HEK293T (cell line): ENCODE results near the gene MYH10.
"Not testable (repeated sequence)": the region's sequence is repeated elsewhere in the genome, so short reads cannot be mapped to it uniquely, and the experiment has no call there.

Source experiments
- CTCF ChIA-PET: fragments of 350-600 bp; formaldehyde crosslinking; extraction: SDS; loops from one replicate; lab custom pipeline; 2021; ENCODE audit warnings: antibody characterized with exemption, inconsistent platforms; lab: Yijun Ruan, JAX
- POLR2A ChIA-PET: fragments of 350-600 bp; formaldehyde crosslinking; extraction: SDS; loops from one replicate; lab custom pipeline; 2020; ENCODE audit warnings: antibody characterized with exemption, inconsistent platforms; lab: Yijun Ruan, JAX
- DNase-seq: peaks from one replicate; pipeline ENCODE4 v3.0.0; 2012; ENCODE audit warnings: mixed read lengths; ENCODE audit errors: extremely low spot score
- ARNT ChIP-seq: fragments of 450-650 bp; IDR thresholded peaks from 2 replicates; pipeline ENCODE4 v1.6.1; 2017; ENCODE audit warnings: mild to moderate bottlenecking
- BHLHE40 ChIP-seq: fragments of 450-650 bp; IDR thresholded peaks from 2 replicates; pipeline ENCODE4 v1.6.1; 2016; ENCODE audit warnings: mild to moderate bottlenecking, moderate library complexity, borderline replicate concordance
- CTBP1 ChIP-seq: fragments of 450-650 bp; IDR thresholded peaks from 2 replicates; pipeline ENCODE4 v1.6.1; 2016; ENCODE audit warnings: borderline replicate concordance
- ELF4 ChIP-seq: fragments of 450-650 bp; IDR thresholded peaks from 2 replicates; pipeline ENCODE4 v1.6.1; 2017; ENCODE audit warnings: antibody characterized with exemption
- FOXA1 ChIP-seq: fragments of 450-650 bp; IDR thresholded peaks from 2 replicates; pipeline ENCODE4 v1.6.1; 2016; ENCODE audit warnings: mild to moderate bottlenecking
- FOXK2 ChIP-seq: fragments of 450-650 bp; IDR thresholded peaks from 2 replicates; pipeline ENCODE4 v1.6.1; 2016; ENCODE audit warnings: mild to moderate bottlenecking
- FOXM1 ChIP-seq: fragments of 450-650 bp; IDR thresholded peaks from 2 replicates; pipeline ENCODE4 v1.6.1; 2017; ENCODE audit warnings: mild to moderate bottlenecking, borderline replicate concordance
- HDGF ChIP-seq: fragments of 450-650 bp; IDR thresholded peaks from 2 replicates; pipeline ENCODE4 v1.6.1; 2017; ENCODE audit warnings: antibody characterized with exemption, borderline replicate concordance
- L3MBTL2 ChIP-seq: fragments of 450-650 bp; conservative IDR thresholded peaks from 2 replicates; pipeline ENCODE4 v1.6.1; 2016; ENCODE audit warnings: mild to moderate bottlenecking
- LEF1 ChIP-seq: fragments of 450-650 bp; IDR thresholded peaks from 2 replicates; pipeline ENCODE4 v1.6.1; 2017; ENCODE audit warnings: mild to moderate bottlenecking, borderline replicate concordance
- NFRKB ChIP-seq: fragments of 450-650 bp; IDR thresholded peaks from 2 replicates; pipeline ENCODE4 v1.6.1; 2016; ENCODE audit warnings: mild to moderate bottlenecking, moderate library complexity
- PKNOX1 ChIP-seq: fragments of 450-650 bp; IDR thresholded peaks from 2 replicates; pipeline ENCODE4 v1.6.1; 2016
- SP1 ChIP-seq: fragments of 450-650 bp; IDR thresholded peaks from 2 replicates; pipeline ENCODE4 v1.6.1; 2017
- SUZ12 ChIP-seq: fragments of 450-650 bp; IDR thresholded peaks from 2 replicates; pipeline ENCODE4 v1.6.1; 2016; ENCODE audit warnings: mild to moderate bottlenecking
- TARDBP ChIP-seq: fragments of 450-650 bp; IDR thresholded peaks from 2 replicates; pipeline ENCODE4 v1.6.1; 2016
- ZNF384 ChIP-seq: fragments of 450-650 bp; IDR thresholded peaks from 2 replicates; pipeline ENCODE4 v1.6.1; 2016

The MYH10 gene

DNA sequence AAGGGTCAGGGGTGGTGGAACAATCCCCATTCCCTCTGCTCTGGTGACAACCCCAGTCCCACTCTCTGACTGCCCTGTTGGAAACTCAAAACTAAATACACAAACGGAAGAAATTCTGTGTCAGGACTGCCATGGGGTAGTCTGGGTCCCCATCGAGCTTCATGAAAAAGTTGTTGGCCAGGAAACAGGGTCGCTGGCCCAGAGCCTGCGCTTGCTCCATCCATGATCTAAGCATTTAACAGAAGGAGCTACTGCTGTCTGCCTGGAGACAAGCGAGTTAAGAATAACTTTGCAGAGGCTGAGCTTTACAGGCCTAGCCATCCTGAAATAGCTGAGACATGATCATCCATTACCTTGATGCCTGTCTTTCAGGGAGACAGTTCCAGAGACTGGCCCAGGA, 32.4 kb upstream of the MYH10 start:
- POLR2A ChIA-PET, result interaction anchor here (1.7 kb wide), 1 partner anchor 32 kb away, joined by 6 read pairs; the partner anchor contains the start of gene MYH10
- CTCF ChIA-PET, result interaction anchor here (0.5 kb wide), 1 partner anchor 86 kb away, joined by 5 read pairs; no protein-coding TSS in a partner anchor
- DNase-seq, result no peak
- no peak for TF ChIP-seq FOXM1
- no peak for TF ChIP-seq BHLHE40
- TF ChIP-seq ARNT, result no peak
- no peak for TF ChIP-seq LEF1
- no peak for TF ChIP-seq SP1
- TF ChIP-seq HDGF, result no peak
- TF ChIP-seq FOXK2, result no peak
- no peak for TF ChIP-seq PKNOX1
- TF ChIP-seq NFRKB, result no peak
- no peak for TF ChIP-seq L3MBTL2
- no peak for TF ChIP-seq ELF4
- no peak for TF ChIP-seq ZNF384
- TF ChIP-seq CTBP1, result no peak
- TF ChIP-seq FOXA1, result no peak
- no peak for TF ChIP-seq TARDBP
- no peak for TF ChIP-seq SUZ12

GRCh38 chr17:8662076-8662831, 31.7 kb upstream of the MYH10 start:
- ChIA-PET POLR2A (interaction anchor here (1.7 kb wide), 1 partner anchor 32 kb away, joined by 6 read pairs; the partner anchor contains the start of gene MYH10), CTCF (interaction anchor here (0.6 kb wide), 1 partner anchor 72 kb away, joined by 3 read pairs; no protein-coding TSS in a partner anchor)
- TF ChIP-seq FOXM1 (no peak), SUZ12 (no peak), LEF1 (no peak), ARNT (no peak), FOXA1 (no peak), SP1 (no peak), NFRKB (no peak), ELF4 (no peak), BHLHE40 (no peak), FOXK2 (no peak), TARDBP (no peak), ZNF384 (no peak), L3MBTL2 (no peak), PKNOX1 (no peak)

GRCh38 chr17:8660709-8661108, 30.2 kb upstream of the MYH10 start:
- POLR2A ChIA-PET, CTCF ChIA-PET, DNase-seq: not testable (repeated sequence)

More at GRCh38 chr17:8662076-8662831, 31.7 kb upstream of the MYH10 start:
- no peak for DNase-seq

- TF ChIP-seq ARNT (no peak), LEF1 (no peak), FOXK2 (no peak), HDGF (no peak), BHLHE40 (no peak), CTBP1 (no peak), TARDBP (no peak), SP1 (no peak), FOXM1 (no peak), PKNOX1 (no peak), NFRKB (no peak), ZNF384 (no peak), ELF4 (no peak), L3MBTL2 (no peak), FOXA1 (no peak), SUZ12 (no peak)
- ChIA-PET CTCF (no interaction called here), POLR2A (no interaction called here)
- no peak for DNase-seq
These were observed 29.4 kb upstream of the MYH10 start for GRCh38 chr17:8659758-8660410.

DNA sequence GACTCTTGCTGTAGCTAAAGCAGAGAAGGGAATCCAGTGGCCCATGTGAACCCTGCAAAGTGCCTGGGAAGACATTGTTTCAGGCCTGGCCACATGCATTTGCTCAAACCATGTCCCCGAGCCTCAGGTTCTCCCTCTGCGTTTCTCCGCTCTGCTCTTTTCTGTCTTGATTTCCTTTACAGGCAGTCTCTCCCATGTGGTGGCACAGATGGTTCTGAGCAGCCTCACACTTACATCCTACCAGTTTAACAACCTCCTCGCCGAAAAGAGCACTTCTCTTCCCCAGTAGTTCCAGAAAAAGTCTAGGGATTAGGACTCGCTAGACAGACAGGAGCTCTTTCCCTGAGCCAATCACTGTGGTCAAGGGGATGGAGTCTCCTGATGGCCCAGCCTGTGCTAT, 28.3 kb upstream of the MYH10 start:
- ChIA-PET POLR2A (no interaction called here), CTCF (interaction anchor here (0.7 kb wide), 1 partner anchor 54 kb away, joined by 3 read pairs; no protein-coding TSS in a partner anchor)
- DNase-seq, result no peak
- TF ChIP-seq HDGF (no peak), SUZ12 (no peak), ZNF384 (no peak), NFRKB (no peak), FOXK2 (no peak)

DNA sequence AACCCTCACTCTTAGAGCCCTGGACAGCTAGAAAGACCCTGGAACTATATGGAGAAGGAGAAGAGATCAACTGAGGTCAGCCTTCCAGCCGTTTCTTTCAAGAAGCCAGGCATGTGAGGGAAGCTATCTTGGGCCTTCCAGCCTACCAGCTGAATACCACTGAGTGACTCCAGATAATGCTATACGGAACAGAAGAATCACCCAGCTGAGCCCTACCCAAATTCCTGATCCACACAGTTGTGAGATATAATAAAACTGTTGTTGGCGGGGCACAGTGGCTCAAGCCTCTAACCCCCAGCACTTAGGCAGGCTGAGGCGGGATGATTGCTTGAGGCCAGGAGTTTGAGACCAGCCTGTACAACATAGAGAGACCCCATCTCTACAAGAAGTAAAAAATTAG, 26.2 kb upstream of the MYH10 start:
- TF ChIP-seq LEF1 (no peak), TARDBP (no peak), ARNT (no peak), NFRKB (no peak), BHLHE40 (no peak)
- ChIA-PET POLR2A (interaction anchor here (1.5 kb wide), 1 partner anchor 26 kb away, joined by 3 read pairs; the partner anchor contains the start of gene MYH10), CTCF (no interaction called here)
- DNase-seq, result no peak
